Measurements from ENCODE around the gene OTOG. TPM values are rescaled to one million over a fixed set of nuclear protein-coding genes. Genes with fewer than 3 reads are reported as not detected.

OTOG gene
- total RNA-seq, 6 experiments from 2014 or later = not detected

DNA sequence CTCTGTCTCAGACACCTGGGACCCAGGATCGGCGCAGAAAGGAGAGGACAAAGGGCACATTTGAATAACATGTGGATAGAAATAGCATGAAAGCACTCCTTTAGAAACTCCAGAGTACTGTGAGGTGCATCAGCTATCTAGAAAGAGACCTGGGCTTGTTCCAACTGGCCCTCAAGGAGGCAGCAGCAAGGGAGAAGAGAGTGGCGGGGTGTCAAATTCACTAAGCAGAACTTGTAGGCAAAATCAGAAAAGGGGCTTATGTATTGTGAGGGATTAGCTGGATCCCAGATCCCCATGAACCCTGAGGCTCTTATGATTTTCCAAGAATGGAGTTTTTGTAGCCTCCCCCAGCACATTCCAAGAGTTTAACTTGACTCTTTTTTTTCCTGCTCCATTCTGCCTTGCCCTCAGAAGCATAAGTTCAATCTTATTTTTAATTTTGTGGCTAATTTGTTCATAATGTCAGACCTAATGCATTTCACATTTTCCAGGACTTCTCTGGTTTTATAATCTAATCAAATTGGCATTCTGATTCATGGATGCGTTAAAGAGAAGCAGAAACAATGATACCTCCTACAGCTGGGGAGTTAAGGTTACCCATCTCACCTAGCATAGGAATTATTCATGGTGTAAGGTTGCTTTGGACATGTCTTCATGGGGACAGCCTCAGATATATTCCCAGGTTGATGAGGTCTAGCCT is 36.4 kb upstream of the OTOG start:
- no peak for TF ChIP-seq POLR2A (IDR thresholded peaks at IDR 0.05)
- TF ChIP-seq, protein P1, sequence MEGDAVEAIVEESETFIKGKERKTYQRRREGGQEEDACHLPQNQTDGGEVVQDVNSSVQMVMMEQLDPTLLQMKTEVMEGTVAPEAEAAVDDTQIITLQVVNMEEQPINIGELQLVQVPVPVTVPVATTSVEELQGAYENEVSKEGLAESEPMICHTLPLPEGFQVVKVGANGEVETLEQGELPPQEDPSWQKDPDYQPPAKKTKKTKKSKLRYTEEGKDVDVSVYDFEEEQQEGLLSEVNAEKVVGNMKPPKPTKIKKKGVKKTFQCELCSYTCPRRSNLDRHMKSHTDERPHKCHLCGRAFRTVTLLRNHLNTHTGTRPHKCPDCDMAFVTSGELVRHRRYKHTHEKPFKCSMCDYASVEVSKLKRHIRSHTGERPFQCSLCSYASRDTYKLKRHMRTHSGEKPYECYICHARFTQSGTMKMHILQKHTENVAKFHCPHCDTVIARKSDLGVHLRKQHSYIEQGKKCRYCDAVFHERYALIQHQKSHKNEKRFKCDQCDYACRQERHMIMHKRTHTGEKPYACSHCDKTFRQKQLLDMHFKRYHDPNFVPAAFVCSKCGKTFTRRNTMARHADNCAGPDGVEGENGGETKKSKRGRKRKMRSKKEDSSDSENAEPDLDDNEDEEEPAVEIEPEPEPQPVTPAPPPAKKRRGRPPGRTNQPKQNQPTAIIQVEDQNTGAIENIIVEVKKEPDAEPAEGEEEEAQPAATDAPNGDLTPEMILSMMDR (IDR thresholded peaks at IDR 0.05) = no peak
- Histone ChIP-seq H3K4me1 (no peaks in the 10 kb centered on the region), H3K36me3 (no peaks in the 10 kb centered on the region), H3K4me3 (no peak overlapping the region), H3K9me3 (no peaks in the 10 kb centered on the region), H3K27ac (no peak overlapping the region), H3K27me3 (no peaks in the 10 kb centered on the region)
- WGBS (ENCODE audit: insufficient coverage, low coverage, low lambda C conversion rate, missing lambda C conversion rate) = 59% methylated on average over 4 of the region's 4 CpGs
- DNase-seq (no peak), ATAC-seq (no peak)
- intact Hi-C loops (cut with DNase I) = no loop called here

DNA sequence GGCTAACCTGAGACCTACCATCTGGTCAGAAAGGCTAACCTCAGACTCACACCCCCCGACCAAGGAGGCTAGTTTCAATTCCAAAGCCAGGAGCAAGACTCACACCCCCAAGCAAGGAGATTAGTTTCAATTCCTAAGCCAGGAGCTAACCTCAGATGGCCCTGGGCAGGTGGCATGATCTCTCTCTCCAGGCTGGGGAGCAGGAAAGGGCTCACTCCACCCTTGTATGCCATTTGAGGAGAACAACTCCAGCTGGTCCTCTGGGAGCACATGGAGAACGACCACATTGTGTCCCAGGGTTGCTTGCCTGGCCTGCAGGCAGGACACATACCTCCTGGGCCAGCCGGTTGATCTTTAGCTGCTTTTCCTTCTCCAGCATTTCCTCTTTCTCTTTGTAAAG is 35.5 kb upstream of the OTOG start:
- no peaks in the 10 kb centered on the region for H3K36me3 ChIP-seq
- DNase-seq (no peak), ATAC-seq (no peak)
- H3K27me3 ChIP-seq = no peaks in the 10 kb centered on the region
- no peak overlapping the region for H3K27ac ChIP-seq
- intact Hi-C loops (cut with DNase I) = no loop called here
- no peaks in the 10 kb centered on the region for H3K4me1 ChIP-seq
- WGBS (ENCODE audit: insufficient coverage, low coverage, low lambda C conversion rate, missing lambda C conversion rate) = no CpG with 5 or more reads among the region's 3 CpGs
- TF ChIP-seq, protein P1 (IDR thresholded peaks at IDR 0.05) = no peak
- no peak for TF ChIP-seq POLR2A (IDR thresholded peaks at IDR 0.05)
- H3K4me3 ChIP-seq = no peak overlapping the region
- H3K9me3 ChIP-seq = no peaks in the 10 kb centered on the region

- no peak for ATAC-seq
- H3K27me3 ChIP-seq = no peaks in the 10 kb centered on the region
- intact Hi-C loops (cut with DNase I) = no loop called here
- H3K4me3 ChIP-seq = no peak overlapping the region
- TF ChIP-seq, protein P1 (IDR thresholded peaks at IDR 0.05) = no peak
- no peak for TF ChIP-seq POLR2A (IDR thresholded peaks at IDR 0.05)
- DNase-seq = no peak
- H3K4me1 ChIP-seq = no peaks in the 10 kb centered on the region
- 25% methylated on average over 2 of the region's 2 CpGs for WGBS (ENCODE audit: insufficient coverage, low coverage, low lambda C conversion rate, missing lambda C conversion rate)
- no peaks in the 10 kb centered on the region for H3K36me3 ChIP-seq
- no peak overlapping the region for H3K27ac ChIP-seq
- no peaks in the 10 kb centered on the region for H3K9me3 ChIP-seq
These were observed 35.0 kb upstream of the OTOG start for GRCh38 chr11:17512101-17512500.

DNA sequence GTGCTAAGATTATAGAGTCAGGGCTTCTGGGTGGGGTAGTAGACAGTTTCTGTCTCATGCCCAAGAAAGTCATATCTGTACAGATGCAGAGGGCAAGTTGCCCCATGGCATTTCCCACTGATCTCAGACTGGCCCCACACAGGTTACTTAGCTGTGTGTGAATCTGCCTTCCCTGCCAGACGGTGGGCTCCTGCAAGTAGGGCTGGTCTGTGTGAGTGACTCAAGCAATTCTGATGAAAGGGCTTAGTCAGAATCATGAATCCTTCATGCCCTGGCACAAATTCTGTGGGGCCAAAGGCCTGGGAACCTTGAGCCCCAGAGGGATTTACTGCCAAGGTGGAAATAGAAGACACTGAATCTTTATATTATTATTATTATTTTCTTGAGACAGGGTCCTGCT is 33.2 kb upstream of the OTOG start:
- 83% methylated on average over 1 of the region's 1 CpG for WGBS (ENCODE audit: insufficient coverage, low coverage, low lambda C conversion rate, missing lambda C conversion rate)
- DNase-seq (no peak), ATAC-seq (no peak)
- no peaks in the 10 kb centered on the region for H3K27me3 ChIP-seq
- intact Hi-C loops (cut with DNase I) = no loop called here
- H3K4me1 ChIP-seq = no peaks in the 10 kb centered on the region
- no peak overlapping the region for H3K4me3 ChIP-seq
- H3K9me3 ChIP-seq = no peaks in the 10 kb centered on the region
- no peak for TF ChIP-seq POLR2A (IDR thresholded peaks at IDR 0.05)
- no peaks in the 10 kb centered on the region for H3K36me3 ChIP-seq
- H3K27ac ChIP-seq = no peak overlapping the region

DNA sequence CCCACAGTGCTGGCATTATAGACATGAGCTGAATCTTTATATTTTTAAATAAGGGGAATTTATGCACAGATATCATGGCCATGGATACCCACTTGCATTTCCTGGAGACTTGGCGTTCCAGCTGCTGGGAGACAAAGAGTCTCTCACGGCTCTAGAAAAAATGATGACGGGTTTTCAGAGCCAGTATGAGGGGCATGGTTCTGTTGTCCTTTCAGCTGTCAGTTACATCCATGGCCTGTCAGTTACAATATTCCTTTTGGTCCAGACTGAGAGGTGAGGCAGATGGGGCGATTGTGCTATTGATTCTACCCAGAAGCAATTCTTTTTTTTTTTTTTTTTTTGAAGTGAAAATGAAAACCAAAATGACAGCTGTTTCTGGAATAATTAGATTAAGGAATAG is 32.6 kb upstream of the OTOG start:
- H3K4me1 ChIP-seq = no peaks in the 10 kb centered on the region
- ATAC-seq = no peak
- no peak overlapping the region for H3K27ac ChIP-seq
- no peak for DNase-seq
- no peaks in the 10 kb centered on the region for H3K36me3 ChIP-seq
- intact Hi-C loops (cut with DNase I) = no loop called here
- no peaks in the 10 kb centered on the region for H3K9me3 ChIP-seq
- no peaks in the 10 kb centered on the region for H3K27me3 ChIP-seq
- WGBS (ENCODE audit: insufficient coverage, low coverage, low lambda C conversion rate, missing lambda C conversion rate) = 62% methylated on average over 3 of the region's 4 CpGs
- TF ChIP-seq, protein P1 (IDR thresholded peaks at IDR 0.05) = no peak
- no peak for TF ChIP-seq POLR2A (IDR thresholded peaks at IDR 0.05)
- no peak overlapping the region for H3K4me3 ChIP-seq
